Right atrium auricular region (tissue), 2 donors: ENCODE measurements around the gene MAP2K5. TPM values are rescaled to one million over a fixed set of nuclear protein-coding genes. Genes with fewer than 3 reads are reported as not detected.

Source experiments
- DNase-seq: peaks from one replicate; pipeline ENCODE4 v3.0.0-alpha.2; 2019; ENCODE audit warnings: low spot score
- H3K27ac ChIP-seq, 2 donors: fragments of 200-600 bp; sonication (generic); 1 replicate in 1 of 2; 2 replicates in 1 of 2; pipeline ENCODE4 v1.5.1; 2016 to 2019
- H3K27me3 ChIP-seq, 2 donors: fragments of 200-600 bp; sonication (generic); one replicate each; pipeline versions ENCODE4 v1.5.1 to v1.6.0; 2017 to 2019
- H3K36me3 ChIP-seq: fragments of 200-600 bp; sonication (generic); one replicate; pipeline ENCODE4 v1.5.1; 2016
- H3K4me1 ChIP-seq, 2 donors: fragments of 200-600 bp; sonication (generic); one replicate each; pipeline versions ENCODE4 v1.5.1 to v1.6.0; 2017 to 2019
- H3K4me3 ChIP-seq, 2 donors: fragments of 200-600 bp; sonication (generic); 1 replicate in 1 of 2; 2 replicates in 1 of 2; pipeline ENCODE4 v1.5.1; 2017 to 2019; ENCODE audit warnings: mild to moderate bottlenecking in 1 of 2, moderate library complexity in 1 of 2
- H3K9me3 ChIP-seq, 2 donors: fragments of 200-600 bp; sonication (generic); one replicate each; pipeline ENCODE4 v1.5.1; 2019
- CTCF ChIP-seq, 2 donors: fragments of 200-600 bp; sonication (generic); IDR thresholded peaks; one replicate each; pipeline ENCODE4 v1.5.1; 2019; ENCODE audit warnings: antibody characterized with exemption in 2 of 2
- total RNA-seq, 2 donors: library from RNA; depleted of rRNA; stranded (reverse); fragments of >200 nt; gene quantifications; one replicate each; pipeline ENCODE4 v1.1.0, GENCODE V29; 2016

MAP2K5 gene
- total RNA-seq, 2 donors from 2014 or later = 5.8 to 6.7 TPM

GRCh38 chr15:67678993-67679392 lies 136.5 kb downstream of the MAP2K5 start:
- Histone ChIP-seq H3K36me3 (no peaks in the 10 kb centered on the region), H3K27ac (no peak overlapping the region), H3K4me3 (no peak overlapping the region), H3K4me1 (no peaks in the 10 kb centered on the region), H3K9me3 (peaks cover 0 to 6% of the 10 kb centered on the region in 2 donors), H3K27me3 (no peaks in the 10 kb centered on the region)
- TF ChIP-seq CTCF (IDR thresholded peaks at IDR 0.05) = no peak
- DNase-seq = no peak

- DNase-seq = no peak
- Histone ChIP-seq H3K4me3 (no peak overlapping the region), H3K27me3 (no peaks in the 10 kb centered on the region), H3K9me3 (peaks cover 0 to 21% of the 10 kb centered on the region in 2 donors), H3K36me3 (no peaks in the 10 kb centered on the region), H3K4me1 (no peaks in the 10 kb centered on the region), H3K27ac (no peak overlapping the region)
- TF ChIP-seq CTCF (IDR thresholded peaks at IDR 0.05) = no peak
Measured at GRCh38 chr15:67680641-67681040, 138.1 kb downstream of the MAP2K5 start.

DNA sequence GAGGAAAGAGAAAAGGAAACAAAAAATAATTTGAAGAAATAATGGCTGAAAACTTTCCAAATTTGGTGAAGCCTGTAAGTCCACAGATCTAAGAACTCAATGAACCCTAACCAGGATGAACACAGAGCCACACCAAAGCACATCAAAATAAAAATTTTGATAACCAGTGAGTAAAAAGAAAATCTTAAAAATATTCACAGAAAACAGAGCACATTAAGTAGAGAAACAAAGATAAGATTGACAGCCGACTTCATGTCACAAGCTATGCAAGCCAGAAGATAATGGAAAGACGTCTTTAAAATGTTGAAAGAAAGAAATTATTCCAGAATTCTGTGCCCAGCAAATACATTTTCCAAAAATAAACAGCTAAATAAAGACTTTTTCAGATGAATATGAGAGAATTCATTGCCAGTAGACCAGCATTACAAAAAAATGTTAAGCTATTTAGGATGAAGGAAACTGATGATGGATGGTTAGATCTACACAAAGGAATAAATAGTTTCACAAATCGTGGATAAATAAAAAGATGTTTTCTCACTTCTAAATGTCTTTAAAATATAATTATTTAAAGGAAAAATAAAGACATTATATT lies 142.6 kb downstream of the MAP2K5 start:
- peaks cover 0 to 21% of the 10 kb centered on the region in 2 donors for H3K9me3 ChIP-seq
- no peak overlapping the region for H3K4me3 ChIP-seq
- H3K4me1 ChIP-seq = no peaks in the 10 kb centered on the region
- no peaks in the 10 kb centered on the region for H3K36me3 ChIP-seq
- no peak overlapping the region for H3K27ac ChIP-seq
- H3K27me3 ChIP-seq = no peaks in the 10 kb centered on the region
- no peak for TF ChIP-seq CTCF (IDR thresholded peaks at IDR 0.05)
- DNase-seq = no peak

DNA sequence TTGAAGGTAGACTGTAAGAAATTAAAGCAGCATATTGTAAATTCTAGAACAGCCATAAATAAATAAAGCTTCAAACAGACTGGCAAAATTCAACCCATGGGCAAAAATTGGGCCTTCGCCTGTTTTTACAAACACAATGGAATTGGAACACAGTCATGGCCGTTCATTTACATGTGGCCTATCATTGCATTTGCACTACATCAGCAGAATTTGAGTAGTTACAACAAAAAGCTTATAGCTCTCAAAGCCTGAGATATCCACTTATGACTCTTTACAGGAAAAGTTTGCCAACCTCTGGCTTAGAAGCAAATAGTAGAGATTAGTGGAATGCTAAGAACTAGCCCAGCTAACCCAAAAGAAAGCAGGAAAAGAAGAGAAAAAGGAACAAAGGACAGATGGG lies 143.2 kb downstream of the MAP2K5 start:
- Histone ChIP-seq H3K36me3 (no peaks in the 10 kb centered on the region), H3K9me3 (peaks cover 0 to 21% of the 10 kb centered on the region in 2 donors), H3K27me3 (no peaks in the 10 kb centered on the region), H3K27ac (no peak overlapping the region), H3K4me3 (no peak overlapping the region), H3K4me1 (no peaks in the 10 kb centered on the region)
- no peak for TF ChIP-seq CTCF (IDR thresholded peaks at IDR 0.05)
- no peak for DNase-seq

- Histone ChIP-seq H3K27ac (no peak overlapping the region), H3K27me3 (no peaks in the 10 kb centered on the region), H3K4me3 (no peak overlapping the region), H3K9me3 (no peaks in the 10 kb centered on the region), H3K36me3 (peaks cover 4% of the 10 kb centered on the region), H3K4me1 (no peaks in the 10 kb centered on the region)
- DNase-seq = no peak
- no peak for TF ChIP-seq CTCF (IDR thresholded peaks at IDR 0.05)
Measured at GRCh38 chr15:67690936-67691335, 148.4 kb downstream of the MAP2K5 start.

GRCh38 chr15:67691450-67691849 lies 148.9 kb downstream of the MAP2K5 start:
- no peak for DNase-seq
- Histone ChIP-seq H3K36me3 (peaks cover 4% of the 10 kb centered on the region), H3K4me1 (no peaks in the 10 kb centered on the region), H3K9me3 (no peaks in the 10 kb centered on the region), H3K27me3 (no peaks in the 10 kb centered on the region), H3K4me3 (no peak overlapping the region), H3K27ac (no peak overlapping the region)
- no peak for TF ChIP-seq CTCF (IDR thresholded peaks at IDR 0.05)
